BE2C (cell line): ENCODE results near the gene STIM1.
A peak's percentile ranks its signal among the peaks of the same experiment; 100 is the strongest.
"Not testable (repeated sequence)": the region's sequence is repeated elsewhere in the genome, so short reads cannot be mapped to it uniquely, and the experiment has no call there.

Source experiments
- DNase-seq: peaks from one replicate; pipeline ENCODE4 v3.0.0-alpha.2; 2020
- H3K27me3 ChIP-seq: fragments of 250-450 bp; sonication (Bioruptor Pico); 2 replicates; pipeline ENCODE4 v1.5.1; 2020; ENCODE audit warnings: mild to moderate bottlenecking
- H3K36me3 ChIP-seq: fragments of 250-450 bp; sonication (Bioruptor Pico); 2 replicates; pipeline ENCODE4 v1.5.1; 2020; ENCODE audit warnings: mild to moderate bottlenecking
- H3K4me1 ChIP-seq: fragments of 250-450 bp; sonication (Bioruptor Pico); 2 replicates; pipeline ENCODE4 v1.5.1; 2020
- H3K4me3 ChIP-seq: 2 replicates; pipeline ENCODE4 v1.5.1; 2011; ENCODE audit warnings: low read depth, low read length
- H3K9me3 ChIP-seq: fragments of 250-450 bp; sonication (Bioruptor Pico); 2 replicates; pipeline ENCODE4 v1.5.1; 2020
- CTCF ChIP-seq: IDR thresholded peaks from 2 replicates; pipeline ENCODE4 v1.5.1; 2012; ENCODE audit warnings: mild to moderate bottlenecking, low read depth, low read length

The STIM1 gene

GRCh38 chr11:4041731-4042391, 186.4 kb downstream of the STIM1 start:
- no peaks in the 10 kb centered on the region for H3K27me3 ChIP-seq
- DNase-seq, result no peak
- TF ChIP-seq CTCF, result no peak
- no peaks in the 10 kb centered on the region for H3K36me3 ChIP-seq
- peaks cover 6% of the 10 kb centered on the region for H3K4me1 ChIP-seq
- no peaks in the 10 kb centered on the region for H3K9me3 ChIP-seq
- H3K4me3 ChIP-seq, result no peak overlapping the region

- Histone ChIP-seq H3K4me3 (no peak overlapping the region), H3K36me3 (no peaks in the 10 kb centered on the region), H3K4me1 (peaks cover 6% of the 10 kb centered on the region), H3K27me3 (no peaks in the 10 kb centered on the region), H3K9me3 (no peaks in the 10 kb centered on the region)
- DNase-seq, result peak; percentile 22
- TF ChIP-seq CTCF, result no peak
These were observed 189.6 kb downstream of the STIM1 start for GRCh38 chr11:4044976-4045646.

GRCh38 chr11:4048340-4048739, 192.9 kb downstream of the STIM1 start:
- no peak for TF ChIP-seq CTCF
- Histone ChIP-seq H3K4me3 (no peak overlapping the region), H3K4me1 (peaks cover 6% of the 10 kb centered on the region), H3K9me3 (no peaks in the 10 kb centered on the region), H3K27me3 (no peaks in the 10 kb centered on the region), H3K36me3 (no peaks in the 10 kb centered on the region)
- DNase-seq, result no peak

- Histone ChIP-seq H3K4me1 (peaks cover 6% of the 10 kb centered on the region), H3K27me3 (no peaks in the 10 kb centered on the region), H3K9me3 (no peaks in the 10 kb centered on the region), H3K36me3 (no peaks in the 10 kb centered on the region), H3K4me3 (no peak overlapping the region)
- TF ChIP-seq CTCF, result no peak
- no peak for DNase-seq
These were observed 193.5 kb downstream of the STIM1 start for GRCh38 chr11:4049006-4049405.

GRCh38 chr11:4050138-4050537, 194.7 kb downstream of the STIM1 start:
- Histone ChIP-seq H3K4me1 (no peaks in the 10 kb centered on the region), H3K4me3 (no peak overlapping the region), H3K36me3 (no peaks in the 10 kb centered on the region), H3K27me3 (no peaks in the 10 kb centered on the region), H3K9me3 (no peaks in the 10 kb centered on the region)
- DNase-seq, result no peak
- no peak for TF ChIP-seq CTCF

GRCh38 chr11:4053200-4053599, 197.7 kb downstream of the STIM1 start:
- not testable (repeated sequence) for H3K4me3 ChIP-seq, H3K9me3 ChIP-seq, H3K36me3 ChIP-seq, H3K4me1 ChIP-seq, H3K27me3 ChIP-seq, DNase-seq
